A549 (cell line): ENCODE data around the gene PYGB. TPM values are rescaled to one million over a fixed set of nuclear protein-coding genes. Genes with fewer than 3 reads are reported as not detected.

Source experiments
- ATAC-seq, 2 experiments: fragments of 200-7000 bp in 1 of 2; fragments of >200 bp in 1 of 2; cut with Nextera tagmentation in 1 of 2; cut with Tn5 transposase in 1 of 2; 3 replicates each; pipeline versions ENCODE4 v1.8.0 to v1.9.1; 2018 to 2020; ENCODE audit warnings: mild to moderate bottlenecking in 1 of 2, moderate library complexity in 1 of 2
- CTCF ChIA-PET: fragments of 300-600 bp; sonication (Branson Sonifier 250); formaldehyde crosslinking; extraction: SDS; loops from one replicate; lab custom pipeline; 2021; ENCODE audit warnings: antibody characterized with exemption, inconsistent platforms; lab: Yijun Ruan, JAX
- POLR2A ChIA-PET: fragments of 350-600 bp; formaldehyde crosslinking; extraction: SDS; loops from one replicate; lab custom pipeline; 2021; ENCODE audit warnings: antibody characterized with exemption, inconsistent platforms; lab: Yijun Ruan, JAX
- DNase-seq, 2 experiments: peaks; one replicate each; pipeline versions ENCODE4 v3.0.0 to v3.0.0-alpha.2; 2011 to 2016; ENCODE audit warnings: low read depth in 1 of 2, low spot score in 1 of 2
- FAIRE-seq: peaks from 2 replicates; lab custom pipeline; 2011; peaks lifted over from hg19 to GRCh38; lab: Jason Lieb, UNC
- H3K27ac ChIP-seq, 2 experiments: fragments of >200 bp; sonication (Bioruptor Twin); formaldehyde crosslinking; 3 replicates each; pipeline ENCODE4 v1.5.1; 2016 to 2017
- H3K4me1 ChIP-seq: fragments of >200 bp; sonication (Bioruptor Twin); formaldehyde crosslinking; 3 replicates; pipeline ENCODE4 v1.6.1; 2016
- H3K4me2 ChIP-seq: fragments of >200 bp; sonication (Bioruptor Twin); formaldehyde crosslinking; 3 replicates; pipeline ENCODE4 v1.6.1; 2016
- H3K4me3 ChIP-seq: fragments of >200 bp; sonication (Bioruptor Twin); formaldehyde crosslinking; 3 replicates; pipeline ENCODE4 v1.5.1; 2016
- H3K9me3 ChIP-seq: fragments of >200 bp; sonication (Bioruptor Twin); formaldehyde crosslinking; 3 replicates; pipeline ENCODE4 v1.6.1; 2016
- ATOH8 ChIP-seq: fragments of 250-450 bp; sonication (Bioruptor Pico); IDR thresholded peaks from 2 replicates; pipeline ENCODE4 v1.5.0; 2020; ENCODE audit warnings: low read depth, mild to moderate bottlenecking, moderate library complexity
- BCL3 ChIP-seq: fragments of >200 bp; sonication (Bioruptor Twin); formaldehyde crosslinking; IDR thresholded peaks from 3 replicates; pipeline ENCODE4 v1.6.1; 2016
- CBX2 ChIP-seq: fragments of 200-600 bp; sonication (generic); IDR thresholded peaks from 2 replicates; pipeline ENCODE4 v1.6.1; 2016; ENCODE audit warnings: low read depth, mild to moderate bottlenecking, borderline replicate concordance
- CHD4 ChIP-seq: fragments of 200-600 bp; sonication (generic); IDR thresholded peaks from 2 replicates; pipeline ENCODE4 v1.6.1; 2016; ENCODE audit warnings: antibody characterized with exemption, mild to moderate bottlenecking, borderline replicate concordance
- ESRRA ChIP-seq: fragments of 150-350 bp; IDR thresholded peaks from 2 replicates; pipeline ENCODE4 v1.6.1; 2014; ENCODE audit warnings: mild to moderate bottlenecking, low read length, borderline replicate concordance
- FOSB ChIP-seq: fragments of 250-450 bp; sonication (Bioruptor Pico); IDR thresholded peaks from 2 replicates; pipeline ENCODE4 v1.5.0; 2020; ENCODE audit warnings: mild to moderate bottlenecking, moderate library complexity
- FOSL2 ChIP-seq, 2 experiments: fragments of 450-650 bp in 1 of 2; fragments of >200 bp in 1 of 2; sonication (Bioruptor Twin) in 1 of 2; formaldehyde crosslinking; IDR thresholded peaks; 2 replicates each; pipeline versions ENCODE4 v1.5.0 to v1.6.1; 2016 to 2020; ENCODE audit warnings: mild to moderate bottlenecking in 1 of 2, moderate library complexity in 1 of 2
- HDAC2 ChIP-seq: fragments of 200-600 bp; sonication (generic); IDR thresholded peaks from 2 replicates; pipeline ENCODE4 v1.6.1; 2016
- HOXB5 ChIP-seq: fragments of 250-450 bp; sonication (Bioruptor Pico); IDR thresholded peaks from 2 replicates; pipeline ENCODE4 v1.5.0; 2020; ENCODE audit warnings: mild to moderate bottlenecking, moderate library complexity
- MAFK ChIP-seq: fragments of 450-650 bp; IDR thresholded peaks from 2 replicates; pipeline ENCODE4 v1.6.1; 2014; ENCODE audit not compliant: partially characterized antibody
- NPAS2 ChIP-seq: fragments of 250-450 bp; sonication (Bioruptor Pico); IDR thresholded peaks from 2 replicates; pipeline ENCODE4 v1.8.0; 2022; ENCODE audit warnings: mild to moderate bottlenecking, moderate library complexity, borderline replicate concordance
- PHF8 ChIP-seq: fragments of 200-600 bp; sonication (generic); IDR thresholded peaks from 2 replicates; pipeline ENCODE4 v1.6.1; 2016; ENCODE audit warnings: low read depth, mild to moderate bottlenecking, antibody characterized with exemption, moderate library complexity, borderline replicate concordance
- RCOR1 ChIP-seq: fragments of 150-350 bp; IDR thresholded peaks from 2 replicates; pipeline ENCODE4 v1.6.1; 2014; ENCODE audit warnings: antibody characterized with exemption, low read length, low read depth
- SMC3 ChIP-seq: fragments of >200 bp; sonication (Bioruptor Twin); formaldehyde crosslinking; IDR thresholded peaks from 3 replicates; pipeline ENCODE4 v1.6.1; 2018; ENCODE audit warnings: inconsistent platforms
- TP53 ChIP-seq: fragments of 250-450 bp; sonication (Bioruptor Pico); IDR thresholded peaks from 2 replicates; pipeline ENCODE4 v1.5.0; 2021; ENCODE audit warnings: mild to moderate bottlenecking, moderate library complexity
- ZC3H11A ChIP-seq: fragments of 450-650 bp; IDR thresholded peaks from 2 replicates; pipeline ENCODE4 v1.6.1; 2014; ENCODE audit warnings: antibody characterized with exemption, mild to moderate bottlenecking
- ZFP36 ChIP-seq: fragments of 450-650 bp; IDR thresholded peaks from 2 replicates; pipeline ENCODE4 v1.6.1; 2014; ENCODE audit warnings: borderline replicate concordance; ENCODE audit not compliant: partially characterized antibody
- WGBS: methylation state at CpG from one replicate; pipeline ENCODE4 v1.1.6; 2017; ENCODE audit errors: missing lambda C conversion rate; 5-methylcytosine and 5-hydroxymethylcytosine counted together
- polyA plus RNA-seq, 4 experiments: library from polyadenylated mRNA; depleted of rRNA in 3 of 4; stranded (reverse); fragments of >200 nt; fragmentation: RNase III in 1 of 4; extraction: RNeasy Plus Mini Kit Qiagen cat#74134 plus additional on column Dnase treatment in 1 of 4; gene quantifications; 2 replicates in 3 of 4; 3 replicates in 1 of 4; pipeline ENCODE4 v1.2.3, GENCODE V29; 2011 to 2017
- TF ChIP-seq, protein P1 (sequence below): fragments of >200 bp; sonication (Bioruptor Twin); formaldehyde crosslinking; IDR thresholded peaks from 3 replicates; pipeline ENCODE4 v1.5.1; 2016
- TF ChIP-seq, protein P2 (sequence below): fragments of 200-600 bp; sonication (generic); IDR thresholded peaks from 2 replicates; pipeline ENCODE4 v1.6.1; 2016; ENCODE audit warnings: antibody characterized with exemption, mild to moderate bottlenecking, moderate library complexity

The PYGB gene
- polyA plus RNA-seq, 2 of the 4 experiments (the other 2 are of a cell fraction) = 93.2 to 100 TPM

DNA sequence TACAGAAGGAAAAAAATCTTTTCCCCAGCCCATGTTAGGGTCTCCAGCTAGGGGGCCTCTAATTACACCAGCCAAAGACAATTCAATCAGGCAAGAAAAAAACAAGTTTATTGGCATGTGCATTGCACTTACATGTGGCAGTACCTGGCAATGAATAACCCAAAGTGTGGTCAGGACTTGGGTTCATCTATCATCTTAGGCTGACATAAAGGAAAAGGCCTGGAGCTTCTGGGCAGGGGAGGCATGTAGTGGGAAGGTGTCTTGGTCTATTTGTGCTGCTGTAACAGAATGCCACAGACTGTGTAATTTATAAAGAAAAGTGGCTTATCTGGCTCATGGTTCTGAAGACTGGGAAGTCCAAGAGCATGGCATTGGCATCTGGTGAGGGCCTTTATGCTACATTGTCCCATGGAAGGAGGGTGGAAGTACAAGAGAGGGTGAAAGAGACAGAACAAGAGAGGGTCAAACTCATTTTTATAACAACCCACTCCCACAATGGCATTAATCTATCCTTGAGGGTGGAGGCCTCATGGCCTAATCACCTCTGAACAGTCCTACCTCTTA, 4.4 kb upstream of the PYGB start:
- CTCF ChIA-PET = interaction anchor here (1.0 to 11.8 kb wide), 4 partner anchors 19 to 250 kb away, joined by 3 to 300 read pairs (median 4); no protein-coding TSS in a partner anchor
- H3K4me2 ChIP-seq = no peak overlapping the region
- peaks cover 16% of the 10 kb centered on the region; the same call in 2 of the 3 replicates for H3K9me3 ChIP-seq
- ATAC-seq = no peak
- H3K4me1 ChIP-seq = peaks cover 45% of the 10 kb centered on the region
- no peak for DNase-seq
- TF ChIP-seq, protein P1, sequence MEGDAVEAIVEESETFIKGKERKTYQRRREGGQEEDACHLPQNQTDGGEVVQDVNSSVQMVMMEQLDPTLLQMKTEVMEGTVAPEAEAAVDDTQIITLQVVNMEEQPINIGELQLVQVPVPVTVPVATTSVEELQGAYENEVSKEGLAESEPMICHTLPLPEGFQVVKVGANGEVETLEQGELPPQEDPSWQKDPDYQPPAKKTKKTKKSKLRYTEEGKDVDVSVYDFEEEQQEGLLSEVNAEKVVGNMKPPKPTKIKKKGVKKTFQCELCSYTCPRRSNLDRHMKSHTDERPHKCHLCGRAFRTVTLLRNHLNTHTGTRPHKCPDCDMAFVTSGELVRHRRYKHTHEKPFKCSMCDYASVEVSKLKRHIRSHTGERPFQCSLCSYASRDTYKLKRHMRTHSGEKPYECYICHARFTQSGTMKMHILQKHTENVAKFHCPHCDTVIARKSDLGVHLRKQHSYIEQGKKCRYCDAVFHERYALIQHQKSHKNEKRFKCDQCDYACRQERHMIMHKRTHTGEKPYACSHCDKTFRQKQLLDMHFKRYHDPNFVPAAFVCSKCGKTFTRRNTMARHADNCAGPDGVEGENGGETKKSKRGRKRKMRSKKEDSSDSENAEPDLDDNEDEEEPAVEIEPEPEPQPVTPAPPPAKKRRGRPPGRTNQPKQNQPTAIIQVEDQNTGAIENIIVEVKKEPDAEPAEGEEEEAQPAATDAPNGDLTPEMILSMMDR = no peak
- no peak for TF ChIP-seq RCOR1
- no peak for TF ChIP-seq CHD4
- TF ChIP-seq ZFP36 = no peak
- TF ChIP-seq FOSB (CRISPR knock-in tag) = no peak
- no peak for TF ChIP-seq ESRRA
- no peak for TF ChIP-seq SMC3
- POLR2A ChIA-PET = no interaction called here
- no peak for FAIRE-seq
- H3K27ac ChIP-seq = peak overlapping the region; percentile 56 to 97; a peak in 5 of 6 replicates
- no peak overlapping the region for H3K4me3 ChIP-seq

DNA sequence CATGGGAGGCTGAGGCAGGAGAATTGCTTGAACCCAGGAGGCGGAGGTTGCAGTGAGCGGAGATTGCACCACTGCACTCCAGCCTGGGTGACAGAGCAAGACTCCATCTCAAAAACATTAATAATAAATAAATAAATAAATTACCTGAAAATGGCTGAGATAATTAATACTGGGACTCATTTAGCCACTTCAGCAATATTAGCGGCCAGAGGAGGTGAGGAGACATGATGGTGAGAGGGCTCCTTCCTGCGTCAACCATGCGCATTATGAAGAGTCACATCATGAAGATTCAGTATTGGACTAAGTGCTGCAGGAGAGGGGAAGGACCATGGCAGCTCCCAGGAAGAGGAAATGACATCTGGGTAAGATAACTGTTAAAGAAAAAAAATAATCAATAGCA, 2.9 kb upstream of the PYGB start:
- Histone ChIP-seq H3K4me2 (no peak overlapping the region; the same call in 2 of the 3 replicates), H3K27ac (peak overlapping the region; percentile 72 to 96; a peak in 5 of 6 replicates), H3K4me1 (peaks cover 37% of the 10 kb centered on the region), H3K4me3 (no peak overlapping the region), H3K9me3 (peaks cover 16% of the 10 kb centered on the region; the same call in 2 of the 3 replicates)
- WGBS = 85% methylated on average over 5 of the region's 5 CpGs
- ChIA-PET POLR2A (interaction anchor here (0.8 kb wide), 1 partner anchor 21 kb away, joined by 3 read pairs; no protein-coding TSS in a partner anchor), CTCF (interaction anchor here (1.1 to 11.8 kb wide), 5 partner anchors 8 to 249 kb away, joined by 3 to 300 read pairs (median 44); no protein-coding TSS in a partner anchor)
- TF ChIP-seq MAFK (peak; percentile 58), ATOH8 (no peak)
- DNase-seq = no peak
- FAIRE-seq = no peak
- ATAC-seq = no peak

DNA sequence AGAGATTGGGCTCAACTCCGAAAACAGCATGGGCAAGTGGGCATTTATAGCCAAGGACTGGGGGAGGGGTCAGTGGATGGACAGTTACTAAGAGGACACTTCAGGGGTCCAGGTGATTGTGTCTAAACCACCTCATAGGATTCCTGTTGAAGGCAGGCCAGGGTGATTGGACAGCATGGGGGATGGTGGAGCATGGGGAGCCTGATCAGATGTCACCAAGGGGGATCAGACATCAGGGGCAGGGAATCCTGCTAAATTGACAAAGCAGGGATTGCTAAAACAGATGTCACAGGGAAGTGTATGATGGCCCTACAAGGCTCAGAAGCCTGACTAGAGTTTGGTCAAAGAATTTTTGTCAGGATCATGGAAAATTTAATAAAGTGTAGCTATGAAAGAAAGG, 2.4 kb upstream of the PYGB start:
- 93% methylated on average over 1 of the region's 1 CpG for WGBS
- TF ChIP-seq CBX2 (no peak), ESRRA (no peak), NPAS2 (no peak), ZC3H11A (no peak), FOSL2 (IDR thresholded peaks at IDR 0.05) (no peak), FOSL2 (CRISPR knock-in tag; IDR thresholded peaks at IDR 0.05) (no peak), HOXB5 (CRISPR knock-in tag) (no peak), SMC3 (no peak), PHF8 (no peak), TP53 (CRISPR knock-in tag) (no peak), BCL3 (no peak), HDAC2 (no peak)
- TF ChIP-seq, protein P1 = no peak
- TF ChIP-seq, protein P2, sequence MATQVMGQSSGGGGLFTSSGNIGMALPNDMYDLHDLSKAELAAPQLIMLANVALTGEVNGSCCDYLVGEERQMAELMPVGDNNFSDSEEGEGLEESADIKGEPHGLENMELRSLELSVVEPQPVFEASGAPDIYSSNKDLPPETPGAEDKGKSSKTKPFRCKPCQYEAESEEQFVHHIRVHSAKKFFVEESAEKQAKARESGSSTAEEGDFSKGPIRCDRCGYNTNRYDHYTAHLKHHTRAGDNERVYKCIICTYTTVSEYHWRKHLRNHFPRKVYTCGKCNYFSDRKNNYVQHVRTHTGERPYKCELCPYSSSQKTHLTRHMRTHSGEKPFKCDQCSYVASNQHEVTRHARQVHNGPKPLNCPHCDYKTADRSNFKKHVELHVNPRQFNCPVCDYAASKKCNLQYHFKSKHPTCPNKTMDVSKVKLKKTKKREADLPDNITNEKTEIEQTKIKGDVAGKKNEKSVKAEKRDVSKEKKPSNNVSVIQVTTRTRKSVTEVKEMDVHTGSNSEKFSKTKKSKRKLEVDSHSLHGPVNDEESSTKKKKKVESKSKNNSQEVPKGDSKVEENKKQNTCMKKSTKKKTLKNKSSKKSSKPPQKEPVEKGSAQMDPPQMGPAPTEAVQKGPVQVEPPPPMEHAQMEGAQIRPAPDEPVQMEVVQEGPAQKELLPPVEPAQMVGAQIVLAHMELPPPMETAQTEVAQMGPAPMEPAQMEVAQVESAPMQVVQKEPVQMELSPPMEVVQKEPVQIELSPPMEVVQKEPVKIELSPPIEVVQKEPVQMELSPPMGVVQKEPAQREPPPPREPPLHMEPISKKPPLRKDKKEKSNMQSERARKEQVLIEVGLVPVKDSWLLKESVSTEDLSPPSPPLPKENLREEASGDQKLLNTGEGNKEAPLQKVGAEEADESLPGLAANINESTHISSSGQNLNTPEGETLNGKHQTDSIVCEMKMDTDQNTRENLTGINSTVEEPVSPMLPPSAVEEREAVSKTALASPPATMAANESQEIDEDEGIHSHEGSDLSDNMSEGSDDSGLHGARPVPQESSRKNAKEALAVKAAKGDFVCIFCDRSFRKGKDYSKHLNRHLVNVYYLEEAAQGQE = no peak
- TF ChIP-seq, all 56 proteins: peak for 0
- no peak for ATAC-seq
- CTCF ChIA-PET = interaction anchor here (1.1 to 11.8 kb wide), 10 partner anchors 9 to 250 kb away, joined by 3 to 300 read pairs (median 30); partner anchors contain the start of gene ENTPD6
- FAIRE-seq = no peak
- no peak for DNase-seq
- Histone ChIP-seq H3K4me1 (peaks cover 42% of the 10 kb centered on the region), H3K4me3 (no peak overlapping the region), H3K9me3 (peaks cover 16% of the 10 kb centered on the region; the same call in 2 of the 3 replicates), H3K27ac (peak overlapping the region; percentile 72 to 96), H3K4me2 (peak overlapping the region; percentile 87; the same call in 2 of the 3 replicates)
- POLR2A ChIA-PET = interaction anchor here (3.3 to 3.7 kb wide), 2 partner anchors 16 to 23 kb away, joined by 60 to 67 read pairs; no protein-coding TSS in a partner anchor
